ENCODE results near the gene XPNPEP3.

XPNPEP3 gene

GRCh38 chr22:40950962-40951794 lies 94.2 kb downstream of the XPNPEP3 start, which contains the start of gene RBX1:
Gene RBX1, plus strand, starts transcription at chr22:40951378. Its CDS starts 21 bp downstream, at chr22:40951399.
- peak; percentile 95 for DNase-seq (ENCODE audit: low read depth)

GRCh38 chr22:40951795-40952605 lies 95.1 kb downstream of the XPNPEP3 start:
- DNase-seq (ENCODE audit: low read depth): no peak

- DNase-seq (ENCODE audit: low read depth): no peak
Observed at GRCh38 chr22:40953471-40953870, 96.5 kb downstream of the XPNPEP3 start.

- DNase-seq (ENCODE audit: low read depth): no peak
Observed at GRCh38 chr22:40954113-40954512, 97.2 kb downstream of the XPNPEP3 start.

- DNase-seq (ENCODE audit: low read depth): peak; percentile 28
Observed at GRCh38 chr22:40955571-40955970, 98.6 kb downstream of the XPNPEP3 start.

GRCh38 chr22:40957601-40958000 lies 100.7 kb downstream of the XPNPEP3 start:
- no peak for DNase-seq (ENCODE audit: low read depth)

GRCh38 chr22:40958299-40958698 lies 101.4 kb downstream of the XPNPEP3 start:
- no peak for DNase-seq (ENCODE audit: low read depth)

GRCh38 chr22:40960145-40960544 lies 103.2 kb downstream of the XPNPEP3 start:
- no peak for DNase-seq (ENCODE audit: low read depth)

- no peak for DNase-seq (ENCODE audit: low read depth)
Observed at GRCh38 chr22:40965936-40966725, 109.2 kb downstream of the XPNPEP3 start.

GRCh38 chr22:40966726-40967085 lies 109.8 kb downstream of the XPNPEP3 start:
- no peak for DNase-seq (ENCODE audit: low read depth)

- DNase-seq (ENCODE audit: low read depth): no peak
Observed at GRCh38 chr22:40967111-40967760, 110.3 kb downstream of the XPNPEP3 start.

- DNase-seq (ENCODE audit: low read depth): no peak
Observed at GRCh38 chr22:40972587-40972986, 115.6 kb downstream of the XPNPEP3 start.

GRCh38 chr22:40973144-40973543 lies 116.2 kb downstream of the XPNPEP3 start:
- no peak for DNase-seq (ENCODE audit: low read depth)

- DNase-seq (ENCODE audit: low read depth): no peak
Observed at GRCh38 chr22:40975366-40975765, 118.4 kb downstream of the XPNPEP3 start.

GRCh38 chr22:40976866-40977700 lies 120.1 kb downstream of the XPNPEP3 start:
- DNase-seq (ENCODE audit: low read depth): no peak

- DNase-seq (ENCODE audit: low read depth): no peak
Observed at GRCh38 chr22:40979198-40979597, 122.2 kb downstream of the XPNPEP3 start.

- no peak for DNase-seq (ENCODE audit: low read depth)
Observed at GRCh38 chr22:40979871-40980270, 122.9 kb downstream of the XPNPEP3 start.

Data from non-pigmented ciliary epithelial cell (primary cell).